GM12891 (cell line): ENCODE results near the gene WNK4.

Source experiments
- PAX5 ChIP-seq: IDR thresholded peaks from 2 replicates; pipeline ENCODE4 v1.6.1; 2011; ENCODE audit warnings: low read length, moderate library complexity, mild to moderate bottlenecking; ENCODE audit not compliant: insufficient read depth, severe bottlenecking
- POLR2A ChIP-seq: IDR thresholded peaks from 2 replicates; pipeline ENCODE4 v1.6.1; 2011; ENCODE audit warnings: low read depth, low read length, control low read depth
- TAF1 ChIP-seq: IDR thresholded peaks from 2 replicates; pipeline ENCODE4 v1.6.1; 2011; ENCODE audit warnings: low read depth, low read length, control low read depth

DNA sequence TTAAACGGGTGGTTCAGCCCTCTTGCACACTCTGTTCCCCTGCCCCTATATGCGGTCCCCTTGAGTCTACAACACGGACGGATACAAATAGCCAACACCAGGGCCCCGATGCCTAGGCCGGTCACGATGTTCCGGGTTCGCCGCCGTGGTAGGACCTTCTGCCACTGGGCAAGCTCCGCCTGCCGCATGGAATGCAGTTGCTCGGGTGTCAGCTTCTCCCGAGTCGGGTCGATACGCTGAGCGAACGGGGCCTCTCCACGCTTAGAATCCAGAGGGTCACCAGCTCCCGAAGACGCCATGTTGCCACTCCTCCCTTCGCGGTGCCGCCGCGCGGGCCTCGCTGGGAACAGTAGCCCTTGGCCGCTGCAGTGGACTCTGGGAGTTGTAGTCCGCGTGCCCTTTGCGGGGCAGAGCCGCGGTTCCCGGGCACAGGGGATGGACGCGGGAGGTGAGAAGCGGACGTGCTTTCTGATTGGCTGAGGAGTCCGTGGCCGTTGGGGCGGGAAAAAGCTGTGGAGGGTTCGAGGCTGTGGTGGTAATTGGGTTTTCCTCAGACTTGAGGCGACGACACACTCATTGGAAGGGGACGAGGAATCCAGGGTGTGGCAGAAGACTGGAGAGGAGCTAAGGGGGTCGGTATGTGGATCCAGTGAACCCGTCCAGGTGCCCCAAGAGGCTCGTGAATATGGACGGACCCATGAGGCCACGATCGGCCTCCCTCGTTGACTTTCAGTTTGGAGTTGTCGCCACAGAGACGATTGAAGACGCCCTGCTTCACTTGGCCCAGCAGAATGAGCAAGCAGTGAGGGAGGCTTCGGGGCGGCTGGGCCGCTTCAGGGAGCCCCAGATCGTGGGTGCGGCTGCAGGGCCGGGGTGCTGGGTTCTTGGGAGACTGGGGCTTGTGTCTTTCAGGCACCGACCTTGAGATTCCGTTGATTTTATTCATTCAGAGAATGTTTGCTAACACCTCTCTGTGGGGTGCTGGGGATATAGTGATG lies 18.3 kb downstream of the WNK4 start, which contains the start of the genes CNTD1 and COA3:
- TF ChIP-seq PAX5 (no peak), POLR2A (peak; percentile 55), TAF1 (peak; percentile 69)
